ENCODE data around the gene GPR176.

DNA sequence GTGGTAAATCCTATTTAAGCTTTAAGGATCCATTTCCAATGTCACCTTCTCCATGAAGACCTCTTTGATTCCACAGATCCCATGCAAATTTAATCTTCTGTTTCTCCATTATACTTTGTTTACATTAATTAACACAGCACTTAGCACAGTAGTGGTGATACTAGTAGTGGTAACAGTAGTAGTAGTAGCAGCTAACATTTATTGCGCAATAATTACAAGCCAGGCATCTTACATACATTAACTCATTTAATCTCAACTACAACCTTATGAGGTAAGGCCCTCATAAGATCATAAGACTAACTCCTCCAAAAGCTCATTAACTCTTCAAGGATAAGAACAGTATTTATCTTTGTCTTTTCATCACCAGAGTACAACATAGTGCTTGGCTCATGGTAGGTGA, 82.6 kb downstream of the GPR176 start:
- TF ChIP-seq, protein P1, sequence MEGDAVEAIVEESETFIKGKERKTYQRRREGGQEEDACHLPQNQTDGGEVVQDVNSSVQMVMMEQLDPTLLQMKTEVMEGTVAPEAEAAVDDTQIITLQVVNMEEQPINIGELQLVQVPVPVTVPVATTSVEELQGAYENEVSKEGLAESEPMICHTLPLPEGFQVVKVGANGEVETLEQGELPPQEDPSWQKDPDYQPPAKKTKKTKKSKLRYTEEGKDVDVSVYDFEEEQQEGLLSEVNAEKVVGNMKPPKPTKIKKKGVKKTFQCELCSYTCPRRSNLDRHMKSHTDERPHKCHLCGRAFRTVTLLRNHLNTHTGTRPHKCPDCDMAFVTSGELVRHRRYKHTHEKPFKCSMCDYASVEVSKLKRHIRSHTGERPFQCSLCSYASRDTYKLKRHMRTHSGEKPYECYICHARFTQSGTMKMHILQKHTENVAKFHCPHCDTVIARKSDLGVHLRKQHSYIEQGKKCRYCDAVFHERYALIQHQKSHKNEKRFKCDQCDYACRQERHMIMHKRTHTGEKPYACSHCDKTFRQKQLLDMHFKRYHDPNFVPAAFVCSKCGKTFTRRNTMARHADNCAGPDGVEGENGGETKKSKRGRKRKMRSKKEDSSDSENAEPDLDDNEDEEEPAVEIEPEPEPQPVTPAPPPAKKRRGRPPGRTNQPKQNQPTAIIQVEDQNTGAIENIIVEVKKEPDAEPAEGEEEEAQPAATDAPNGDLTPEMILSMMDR (IDR thresholded peaks at IDR 0.05), result no peak
- TF ChIP-seq POLR2AphosphoS5 (IDR thresholded peaks at IDR 0.05) (no peak), EP300 (IDR thresholded peaks at IDR 0.05) (no peak)
